Prostate gland (tissue), 2 donors: ENCODE data around the gene CYP17A1.

Source experiments
- CTCF ChIP-seq, 4 experiments: fragments of 200-600 bp in 2 of 4; fragments of 450-650 bp in 2 of 4; sonication (generic) in 2 of 4; IDR thresholded peaks; 1 replicate in 3 of 4; 2 replicates in 1 of 4; pipeline ENCODE4 v1.5.1; 2016 to 2019; ENCODE audit warnings: antibody characterized with exemption in 4 of 4, mild to moderate bottlenecking in 2 of 4, moderate library complexity in 2 of 4
- POLR2AphosphoS5 ChIP-seq: sonication (generic); formaldehyde crosslinking; IDR thresholded peaks from one replicate; pipeline ENCODE4 v1.6.1; 2017; ENCODE audit warnings: antibody characterized with exemption

DNA sequence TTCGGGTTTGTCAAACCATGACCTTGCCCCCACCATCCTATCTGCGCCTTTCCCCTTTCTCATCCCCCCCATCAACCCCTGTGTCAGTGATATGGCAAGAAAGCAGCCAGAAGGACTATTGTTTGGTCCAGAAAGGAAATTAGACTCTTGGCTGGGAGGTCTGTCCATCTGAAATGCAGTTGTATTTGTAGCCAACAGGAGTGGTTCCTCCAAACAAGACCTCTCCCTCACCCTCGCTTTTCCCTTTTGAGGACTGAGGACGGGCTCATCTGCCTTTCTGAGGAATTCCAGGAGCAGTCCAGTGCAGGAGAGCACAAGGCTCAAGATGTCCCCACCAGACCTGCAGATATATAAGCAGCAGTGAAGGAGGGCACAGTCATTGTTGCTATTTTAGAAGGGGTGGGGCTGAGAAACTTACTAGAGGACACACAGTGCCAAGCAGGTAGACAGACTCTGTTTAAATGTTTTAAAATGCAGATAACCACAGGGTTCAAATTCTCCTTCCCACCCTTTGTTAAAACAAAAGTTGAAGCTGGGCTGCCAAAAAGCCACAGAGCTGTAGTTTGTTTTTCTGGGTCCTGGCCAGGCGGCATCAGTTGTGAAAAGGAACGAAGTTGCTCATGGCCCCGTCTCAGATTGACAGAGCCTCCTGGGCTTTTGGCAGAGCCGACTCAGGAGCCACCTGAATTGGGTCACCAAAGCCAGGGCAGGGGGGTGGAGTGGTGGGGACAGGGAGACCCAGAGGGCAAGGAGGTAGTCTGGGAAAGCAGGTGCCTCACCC, 37.3 kb downstream of the CYP17A1 start:
- TF ChIP-seq CTCF (IDR thresholded peaks at IDR 0.05), result no peak
- peak; percentile 70 for TF ChIP-seq POLR2AphosphoS5
